Astrocyte (in vitro differentiated cells and primary cell): ENCODE results near the gene SNRPF. TPM values are rescaled to one million over a fixed set of nuclear protein-coding genes. Genes with fewer than 3 reads are reported as not detected.
"Not testable (repeated sequence)": the region's sequence is repeated elsewhere in the genome, so short reads cannot be mapped to it uniquely, and the experiment has no call there.

Experiments
- DNase-seq: peaks from one replicate; pipeline ENCODE4 v3.0.0-alpha.2; 2010; ENCODE audit warnings: low read depth
- FAIRE-seq: peaks from 2 replicates; lab custom pipeline; 2011; peaks lifted over from hg19 to GRCh38; lab: Jason Lieb, UNC
- H2AFZ ChIP-seq: 2 replicates; pipeline ENCODE4 v1.6.0; 2012; ENCODE audit warnings: low read depth, low read length, inconsistent platforms
- H3K27ac ChIP-seq: 2 replicates; pipeline ENCODE4 v1.5.1; 2011; ENCODE audit warnings: low read depth, low read length, inconsistent platforms
- H3K27me3 ChIP-seq: 2 replicates; pipeline ENCODE4 v1.6.0; 2011; ENCODE audit warnings: low read length, inconsistent platforms; ENCODE audit not compliant: insufficient read depth
- H3K36me3 ChIP-seq: 2 replicates; pipeline ENCODE4 v1.5.1; 2011; ENCODE audit warnings: low read length, inconsistent platforms; ENCODE audit not compliant: insufficient read depth
- H3K4me1 ChIP-seq: 2 replicates; pipeline ENCODE4 v1.5.1; 2011; ENCODE audit warnings: low read length, inconsistent platforms; ENCODE audit not compliant: insufficient read depth
- H3K4me2 ChIP-seq: 2 replicates; pipeline ENCODE4 v1.6.0; 2012; ENCODE audit warnings: low read length, inconsistent platforms
- H3K4me3 ChIP-seq: 2 replicates; pipeline ENCODE4 v1.5.1; 2011; ENCODE audit warnings: low read depth, mild to moderate bottlenecking, low read length, inconsistent platforms; ENCODE audit not compliant: insufficient read depth
- H3K79me2 ChIP-seq: 2 replicates; pipeline ENCODE4 v1.6.0; 2012; ENCODE audit warnings: mild to moderate bottlenecking, low read length, inconsistent platforms; ENCODE audit not compliant: insufficient read depth
- H3K9ac ChIP-seq: 2 replicates; pipeline ENCODE4 v1.6.0; 2012; ENCODE audit warnings: mild to moderate bottlenecking, low read length, inconsistent platforms
- H3K9me3 ChIP-seq: 2 replicates; pipeline ENCODE4 v1.5.1; 2012; ENCODE audit warnings: low read depth, mild to moderate bottlenecking, low read length, inconsistent platforms; ENCODE audit not compliant: insufficient read depth
- H4K20me1 ChIP-seq: 2 replicates; pipeline ENCODE4 v1.6.0; 2012; ENCODE audit warnings: low read length, inconsistent platforms; ENCODE audit not compliant: insufficient read depth
- H3K27ac Mint-ChIP-seq: one replicate; pipeline ENCODE4 v1.8.0; 2021; ENCODE audit warnings: mild to moderate bottlenecking, mixed read lengths; ENCODE audit not compliant: unreplicated experiment
- H3K27me3 Mint-ChIP-seq: one replicate; pipeline ENCODE4 v1.8.0; 2021; ENCODE audit warnings: low read depth, mixed read lengths; ENCODE audit not compliant: unreplicated experiment
- H3K36me3 Mint-ChIP-seq: one replicate; pipeline ENCODE4 v1.8.0; 2021; ENCODE audit warnings: low read depth, mixed read lengths; ENCODE audit not compliant: unreplicated experiment
- H3K4me1 Mint-ChIP-seq: one replicate; pipeline ENCODE4 v1.8.0; 2021; ENCODE audit warnings: low read depth, mixed read lengths; ENCODE audit not compliant: unreplicated experiment
- H3K4me3 Mint-ChIP-seq: one replicate; pipeline ENCODE4 v1.8.0; 2021; ENCODE audit warnings: mild to moderate bottlenecking, moderate library complexity, mixed read lengths; ENCODE audit not compliant: unreplicated experiment
- H3K9me3 Mint-ChIP-seq: one replicate; pipeline ENCODE4 v1.8.0; 2021; ENCODE audit warnings: mild to moderate bottlenecking, mixed read lengths; ENCODE audit not compliant: unreplicated experiment
- EZH2 ChIP-seq: IDR thresholded peaks from 2 replicates; pipeline ENCODE4 v1.6.1; 2012; ENCODE audit warnings: mild to moderate bottlenecking, low read length, inconsistent platforms; ENCODE audit not compliant: insufficient read depth
- total RNA-seq: library from RNA; stranded (reverse); gene quantifications from 2 replicates; pipeline ENCODE4 v1.2.1, GENCODE V29; 2021
- TF ChIP-seq, protein P1 (sequence below): IDR thresholded peaks from 2 replicates; pipeline ENCODE4 v1.5.1; 2011; ENCODE audit warnings: low read depth, mild to moderate bottlenecking, inconsistent platforms, low read length, moderate library complexity; ENCODE audit not compliant: insufficient read depth

SNRPF gene
- total RNA-seq, 1 donor from 2014 or later = 24.9 TPM

DNA sequence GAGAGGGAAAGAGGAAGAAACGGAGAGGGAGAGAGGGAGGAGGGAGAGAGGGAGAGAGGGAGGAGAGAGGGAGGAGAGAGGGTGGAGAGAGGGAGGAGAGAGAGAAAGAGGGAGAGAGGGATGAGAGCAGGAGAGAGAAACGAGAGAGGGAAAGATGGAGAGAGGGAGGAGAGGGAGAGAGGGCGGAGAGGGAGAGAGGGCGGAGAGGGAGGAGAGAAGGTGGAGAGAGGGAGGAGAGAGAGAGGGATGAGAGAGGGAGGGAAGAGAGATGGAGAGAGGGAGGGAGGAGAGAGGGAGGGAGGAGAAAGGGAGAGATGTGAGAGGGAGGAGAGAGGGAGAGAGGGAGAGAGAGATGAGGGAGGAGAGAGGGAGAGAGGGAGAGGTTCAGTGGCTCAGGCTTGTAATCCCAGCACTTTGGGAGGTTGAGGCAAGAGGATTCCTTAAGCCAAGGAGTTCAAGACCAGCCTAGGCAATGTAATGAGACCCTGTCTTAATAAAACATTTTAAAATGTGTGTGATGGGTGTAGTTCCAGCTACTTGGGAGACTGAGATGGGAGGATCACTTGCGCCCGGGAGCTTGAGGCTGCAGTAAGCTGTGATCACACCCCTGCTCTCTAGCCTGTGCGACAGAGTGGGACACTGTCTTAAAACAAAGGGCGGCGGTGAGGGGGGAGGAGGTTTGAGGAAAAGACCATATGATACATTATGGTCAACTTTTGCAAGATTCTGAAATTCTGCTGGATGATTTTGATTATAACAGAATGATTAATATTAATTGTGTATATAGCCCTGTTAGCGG, 21.3 kb upstream of the SNRPF start:
- peaks cover 16% of the 10 kb centered on the region for H3K27me3 Mint-ChIP-seq
- Histone ChIP-seq H3K36me3 (no peaks in the 10 kb centered on the region), H3K4me1 (peaks cover 16% of the 10 kb centered on the region), H3K4me3 (peak overlapping the region; percentile 17), H3K9me3 (no peaks in the 10 kb centered on the region), H3K27ac (peak overlapping the region; percentile 60), H3K27me3 (no peaks in the 10 kb centered on the region), H3K4me2 (peak overlapping the region; percentile 79), H4K20me1 (no peaks in the 10 kb centered on the region), H2AFZ (peak overlapping the region; percentile 81), H3K9ac (peak overlapping the region; percentile 56), H3K79me2 (no peaks in the 10 kb centered on the region)
- no peaks in the 10 kb centered on the region for H3K4me1 Mint-ChIP-seq
- H3K9me3 Mint-ChIP-seq = no peaks in the 10 kb centered on the region
- TF ChIP-seq EZH2 = no peak
- TF ChIP-seq, protein P1, sequence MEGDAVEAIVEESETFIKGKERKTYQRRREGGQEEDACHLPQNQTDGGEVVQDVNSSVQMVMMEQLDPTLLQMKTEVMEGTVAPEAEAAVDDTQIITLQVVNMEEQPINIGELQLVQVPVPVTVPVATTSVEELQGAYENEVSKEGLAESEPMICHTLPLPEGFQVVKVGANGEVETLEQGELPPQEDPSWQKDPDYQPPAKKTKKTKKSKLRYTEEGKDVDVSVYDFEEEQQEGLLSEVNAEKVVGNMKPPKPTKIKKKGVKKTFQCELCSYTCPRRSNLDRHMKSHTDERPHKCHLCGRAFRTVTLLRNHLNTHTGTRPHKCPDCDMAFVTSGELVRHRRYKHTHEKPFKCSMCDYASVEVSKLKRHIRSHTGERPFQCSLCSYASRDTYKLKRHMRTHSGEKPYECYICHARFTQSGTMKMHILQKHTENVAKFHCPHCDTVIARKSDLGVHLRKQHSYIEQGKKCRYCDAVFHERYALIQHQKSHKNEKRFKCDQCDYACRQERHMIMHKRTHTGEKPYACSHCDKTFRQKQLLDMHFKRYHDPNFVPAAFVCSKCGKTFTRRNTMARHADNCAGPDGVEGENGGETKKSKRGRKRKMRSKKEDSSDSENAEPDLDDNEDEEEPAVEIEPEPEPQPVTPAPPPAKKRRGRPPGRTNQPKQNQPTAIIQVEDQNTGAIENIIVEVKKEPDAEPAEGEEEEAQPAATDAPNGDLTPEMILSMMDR = no peak
- FAIRE-seq (no peak), DNase-seq (no peak)
- no peak overlapping the region for H3K27ac Mint-ChIP-seq
- no peaks in the 10 kb centered on the region for H3K36me3 Mint-ChIP-seq
- H3K4me3 Mint-ChIP-seq = no peak overlapping the region

DNA sequence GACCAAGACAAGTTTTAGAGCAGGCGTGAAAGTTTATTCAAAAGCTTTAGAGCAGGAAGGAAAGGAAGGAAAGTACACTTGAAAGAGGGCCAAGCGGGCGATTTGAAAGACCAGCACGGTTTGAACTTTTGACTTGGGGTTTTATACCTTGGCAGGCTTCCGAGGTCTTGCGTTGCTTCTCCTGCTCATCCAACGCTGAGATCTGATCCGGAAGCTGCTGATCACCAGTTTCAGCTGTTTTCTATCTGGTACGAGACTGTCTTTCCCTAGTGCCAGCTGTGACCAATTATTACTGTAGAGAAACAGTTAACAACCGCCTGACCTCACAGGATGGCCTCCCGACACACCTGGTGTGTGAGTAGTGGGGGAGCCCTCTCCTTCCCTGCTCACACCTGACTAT, 20.6 kb upstream of the SNRPF start:
- Mint-ChIP-seq H3K27ac (no peak overlapping the region), H3K36me3 (no peaks in the 10 kb centered on the region), H3K4me1 (no peaks in the 10 kb centered on the region), H3K9me3 (no peaks in the 10 kb centered on the region), H3K4me3 (no peak overlapping the region), H3K27me3 (peaks cover 16% of the 10 kb centered on the region)
- Histone ChIP-seq H3K4me1 (peaks cover 16% of the 10 kb centered on the region), H3K4me2 (peak overlapping the region; percentile 79), H3K36me3 (no peaks in the 10 kb centered on the region), H3K27ac (no peak overlapping the region), H3K27me3 (no peaks in the 10 kb centered on the region), H2AFZ (no peak overlapping the region), H3K9me3 (no peaks in the 10 kb centered on the region), H4K20me1 (no peaks in the 10 kb centered on the region), H3K79me2 (no peaks in the 10 kb centered on the region), H3K4me3 (no peak overlapping the region), H3K9ac (no peak overlapping the region)
- DNase-seq (peak; percentile 49), FAIRE-seq (no peak)
- no peak for TF ChIP-seq EZH2
- TF ChIP-seq, protein P1 = no peak

DNA sequence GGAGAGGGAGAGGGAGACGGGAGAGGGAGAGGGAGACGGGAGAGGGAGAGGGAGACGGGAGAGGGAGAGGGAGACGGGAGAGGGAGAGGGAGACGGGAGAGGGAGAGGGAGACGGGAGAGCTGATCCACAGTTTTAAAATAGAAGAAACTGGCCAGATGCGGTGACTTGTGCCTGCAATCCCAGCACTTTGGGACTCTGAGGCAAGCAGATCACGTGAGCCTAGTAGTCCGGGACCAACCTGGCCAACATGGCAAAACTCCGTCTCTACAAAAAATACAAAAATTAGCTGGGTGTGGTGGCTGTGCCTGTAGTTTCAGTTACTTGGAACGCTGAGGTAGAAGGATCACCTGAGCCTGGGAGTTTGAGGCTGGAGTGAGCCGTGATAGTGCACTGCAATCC, 16.3 kb upstream of the SNRPF start:
- H3K27me3 ChIP-seq, H3K9me3 Mint-ChIP-seq, H3K36me3 Mint-ChIP-seq, DNase-seq, H4K20me1 ChIP-seq, H3K79me2 ChIP-seq, H3K4me1 ChIP-seq, H3K36me3 ChIP-seq, H3K9me3 ChIP-seq, H3K27ac ChIP-seq, FAIRE-seq, H3K4me3 Mint-ChIP-seq, H3K4me1 Mint-ChIP-seq: not testable (repeated sequence)
- peak overlapping the region; percentile 81 for H3K4me2 ChIP-seq
- Mint-ChIP-seq H3K27ac (peak overlapping the region; percentile 12), H3K27me3 (peaks cover 16% of the 10 kb centered on the region)
- H2AFZ ChIP-seq = peak overlapping the region; percentile 60
- H3K4me3 ChIP-seq = peak overlapping the region; percentile 15
- peak overlapping the region; percentile 63 for H3K9ac ChIP-seq
